Prostate gland (tissue), 2 donors: ENCODE measurements around the gene UBE2L3. TPM values are rescaled to one million over a fixed set of nuclear protein-coding genes. Genes with fewer than 3 reads are reported as not detected.
A peak's percentile ranks its signal among the peaks of the same experiment; 100 is the strongest.
"Not testable (repeated sequence)": the region's sequence is repeated elsewhere in the genome, so short reads cannot be mapped to it uniquely, and the experiment has no call there.

Experiments used
- DNase-seq: peaks from one replicate; pipeline ENCODE4 v3.0.0-alpha.2; 2019; ENCODE audit warnings: low spot score
- H3K27ac ChIP-seq, 2 donors: fragments of 200-600 bp; sonication (generic); 2 replicates each; pipeline ENCODE4 v1.5.1; 2017 to 2019
- H3K27me3 ChIP-seq: fragments of 200-600 bp; sonication (generic); replicated peaks from 2 replicates; pipeline ENCODE4 v1.5.1; 2019; ENCODE audit not compliant: insufficient read depth
- H3K36me3 ChIP-seq, 2 donors: fragments of 200-600 bp; sonication (generic); 1 replicate in 1 of 2; 2 replicates in 1 of 2; pipeline versions ENCODE4 v1.5.1 to v1.8.1; 2017 to 2019
- H3K4me1 ChIP-seq: fragments of 200-600 bp; sonication (generic); replicated peaks from 2 replicates; pipeline ENCODE4 v1.5.1; 2019
- H3K4me3 ChIP-seq, 2 donors: fragments of 200-600 bp; sonication (generic); 2 replicates each; pipeline ENCODE4 v1.5.1; 2017 to 2019
- H3K9me3 ChIP-seq: fragments of 200-600 bp; sonication (generic); 2 replicates; pipeline ENCODE4 v1.5.1; 2017
- POLR2A ChIP-seq: fragments of 450-650 bp; IDR thresholded peaks from one replicate; pipeline ENCODE4 v1.6.1; 2016; ENCODE audit warnings: antibody characterized with exemption, mild to moderate bottlenecking
- POLR2AphosphoS5 ChIP-seq: sonication (generic); formaldehyde crosslinking; IDR thresholded peaks from one replicate; pipeline ENCODE4 v1.6.1; 2017; ENCODE audit warnings: antibody characterized with exemption
- WGBS: methylation state at CpG from one replicate; pipeline ENCODE4 v1.1.5; 2018; 5-methylcytosine and 5-hydroxymethylcytosine counted together
- intact Hi-C: fragments of 100-400 bp; cut with DNase I; formaldehyde crosslinking; loops from one replicate; pipeline ENCODE4 v1.14.2; 2022
- total RNA-seq, 2 donors: library from RNA; depleted of rRNA; stranded (reverse); fragments of >200 nt; gene quantifications; one replicate each; pipeline ENCODE4 v1.1.0, GENCODE V29; 2016
- TF ChIP-seq, protein P1 (sequence below), 4 experiments: fragments of 200-600 bp in 2 of 4; fragments of 450-650 bp in 2 of 4; sonication (generic) in 2 of 4; IDR thresholded peaks; 1 replicate in 3 of 4; 2 replicates in 1 of 4; pipeline ENCODE4 v1.5.1; 2016 to 2019; ENCODE audit warnings: antibody characterized with exemption in 4 of 4, mild to moderate bottlenecking in 2 of 4, moderate library complexity in 2 of 4

UBE2L3 gene
- total RNA-seq, 2 donors from 2014 or later, result 61.7 to 78.1 TPM

DNA sequence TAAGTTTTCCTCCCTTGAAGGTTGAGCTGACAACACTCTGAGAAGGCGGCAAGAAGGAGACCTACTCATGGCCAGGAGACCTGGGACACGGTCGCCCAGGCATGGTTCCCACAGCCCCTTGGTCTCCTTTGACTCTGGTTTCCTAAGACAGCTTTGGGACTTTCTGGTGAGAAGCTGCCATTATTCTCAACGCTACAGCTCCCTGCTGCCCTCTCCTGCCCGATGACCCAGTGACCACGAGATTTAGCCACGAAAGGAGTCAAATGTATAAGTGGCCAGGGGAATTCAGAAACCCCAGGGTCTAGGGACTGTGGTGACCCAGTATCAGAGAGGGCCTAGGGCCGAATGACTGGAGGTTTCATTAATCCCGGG, 73.9 kb downstream of the UBE2L3 start:
- Histone ChIP-seq H3K27ac (peak overlapping the region in 1 of 2 donors; percentile 28), H3K9me3 (no peaks in the 10 kb centered on the region), H3K27me3 (no peaks in the 10 kb centered on the region), H3K4me1 (no peaks in the 10 kb centered on the region), H3K4me3 (peak overlapping the region; percentile 18 to 60), H3K36me3 (no peaks in the 10 kb centered on the region)
- intact Hi-C loops, result no loop called here
- WGBS, result 7% methylated on average over 9 of the region's 9 CpGs
- DNase-seq, result no peak
- TF ChIP-seq POLR2AphosphoS5 (no peak), POLR2A (no peak)
- TF ChIP-seq, protein P1, sequence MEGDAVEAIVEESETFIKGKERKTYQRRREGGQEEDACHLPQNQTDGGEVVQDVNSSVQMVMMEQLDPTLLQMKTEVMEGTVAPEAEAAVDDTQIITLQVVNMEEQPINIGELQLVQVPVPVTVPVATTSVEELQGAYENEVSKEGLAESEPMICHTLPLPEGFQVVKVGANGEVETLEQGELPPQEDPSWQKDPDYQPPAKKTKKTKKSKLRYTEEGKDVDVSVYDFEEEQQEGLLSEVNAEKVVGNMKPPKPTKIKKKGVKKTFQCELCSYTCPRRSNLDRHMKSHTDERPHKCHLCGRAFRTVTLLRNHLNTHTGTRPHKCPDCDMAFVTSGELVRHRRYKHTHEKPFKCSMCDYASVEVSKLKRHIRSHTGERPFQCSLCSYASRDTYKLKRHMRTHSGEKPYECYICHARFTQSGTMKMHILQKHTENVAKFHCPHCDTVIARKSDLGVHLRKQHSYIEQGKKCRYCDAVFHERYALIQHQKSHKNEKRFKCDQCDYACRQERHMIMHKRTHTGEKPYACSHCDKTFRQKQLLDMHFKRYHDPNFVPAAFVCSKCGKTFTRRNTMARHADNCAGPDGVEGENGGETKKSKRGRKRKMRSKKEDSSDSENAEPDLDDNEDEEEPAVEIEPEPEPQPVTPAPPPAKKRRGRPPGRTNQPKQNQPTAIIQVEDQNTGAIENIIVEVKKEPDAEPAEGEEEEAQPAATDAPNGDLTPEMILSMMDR (IDR thresholded peaks at IDR 0.05), result peak in 2 of 4 experiments; percentile 30 to 42

DNA sequence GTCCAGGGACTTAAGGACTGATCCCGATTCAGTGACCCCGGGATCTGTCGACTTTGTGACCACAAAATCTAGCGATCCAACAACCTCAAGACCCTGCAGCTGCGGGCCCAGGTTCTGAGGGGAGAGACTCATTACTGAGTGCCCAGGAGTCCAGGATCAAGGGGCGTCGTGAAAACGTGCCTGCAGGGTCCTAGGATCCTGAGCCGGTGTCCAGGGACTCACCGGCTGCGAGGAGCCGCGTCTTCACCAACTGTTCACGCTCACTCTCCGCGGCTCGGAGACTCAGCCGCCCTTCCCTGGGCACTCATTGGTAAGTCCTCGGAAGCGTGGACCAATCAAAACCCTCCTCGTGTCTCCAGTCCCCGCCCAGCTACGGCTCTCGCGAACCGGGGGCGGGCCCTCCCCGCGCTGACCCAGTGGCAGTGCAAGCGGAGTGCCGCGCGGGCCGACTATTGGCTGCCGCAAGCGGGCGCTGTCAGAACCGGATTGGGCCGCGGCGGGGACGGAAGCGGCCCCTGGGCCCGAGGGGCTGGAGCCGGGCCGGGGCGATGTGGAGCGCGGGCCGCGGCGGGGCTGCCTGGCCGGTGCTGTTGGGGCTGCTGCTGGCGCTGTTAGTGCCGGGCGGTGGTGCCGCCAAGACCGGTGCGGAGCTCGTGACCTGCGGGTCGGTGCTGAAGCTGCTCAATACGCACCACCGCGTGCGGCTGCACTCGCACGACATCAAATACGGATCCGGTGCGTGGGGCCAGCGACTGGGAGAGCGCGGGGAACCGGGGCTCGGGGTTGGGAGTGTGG, 74.5 kb downstream of the UBE2L3 start, which contains the start of gene SDF2L1:
SDF2L1 (plus strand) TSS at position 514 of the 795 bp plus-strand sequence; CDS start at position 549, 35 bp downstream.
- under 1% methylated on average over 74 of the region's 76 CpGs for WGBS
- no peaks in the 10 kb centered on the region for H3K9me3 ChIP-seq
- peak; percentile 99 for DNase-seq
- intact Hi-C loops, result no loop called here
- no peaks in the 10 kb centered on the region for H3K36me3 ChIP-seq
- TF ChIP-seq, protein P1 (IDR thresholded peaks at IDR 0.05), result peak; percentile 35 to 71 (median 54)
- peak; percentile 94 for TF ChIP-seq POLR2AphosphoS5
- TF ChIP-seq POLR2A, result peak; percentile 60
- no peaks in the 10 kb centered on the region for H3K4me1 ChIP-seq
- peak within 1 kb of the TSS; percentile 60 to 70 for H3K4me3 ChIP-seq
- H3K27me3 ChIP-seq, result no peaks in the 10 kb centered on the region
- H3K27ac ChIP-seq, result peak within 1 kb of the TSS in 1 of 2 donors; percentile 28

DNA sequence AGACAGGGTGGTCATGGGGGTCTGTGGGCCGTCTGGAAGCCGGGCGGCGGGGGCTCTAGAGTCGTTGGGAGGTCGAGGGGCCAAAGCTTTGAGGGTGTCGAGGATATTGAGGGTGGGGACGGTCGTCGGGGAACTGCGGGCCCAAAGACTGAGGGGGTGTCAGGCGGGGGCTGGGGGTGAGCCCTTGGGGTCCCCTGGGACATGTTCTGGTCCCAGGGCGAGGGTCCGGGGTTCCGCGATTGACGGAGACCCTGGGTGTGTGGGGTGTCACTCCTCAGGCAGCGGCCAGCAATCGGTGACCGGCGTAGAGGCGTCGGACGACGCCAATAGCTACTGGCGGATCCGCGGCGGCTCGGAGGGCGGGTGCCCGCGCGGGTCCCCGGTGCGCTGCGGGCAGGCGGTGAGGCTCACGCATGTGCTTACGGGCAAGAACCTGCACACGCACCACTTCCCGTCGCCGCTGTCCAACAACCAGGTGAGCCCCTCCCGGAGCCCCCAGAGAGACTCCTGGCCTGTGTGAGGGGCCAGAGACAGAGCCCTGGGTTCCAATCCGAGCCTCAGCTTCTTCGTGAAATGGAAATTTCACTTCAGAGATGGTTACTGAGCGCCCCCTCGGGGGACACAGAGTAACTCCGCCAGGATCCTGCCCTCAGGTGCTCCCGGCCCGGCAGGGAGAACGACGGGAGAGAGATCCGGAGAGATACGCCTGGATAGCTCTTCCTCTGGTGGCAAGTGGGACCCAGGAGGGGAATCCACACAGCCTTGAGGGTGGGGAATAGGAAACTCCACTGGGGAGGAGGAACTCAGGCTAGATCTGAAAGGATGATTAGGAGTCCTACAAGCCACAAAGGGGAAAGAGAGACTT, 75.3 kb downstream of the UBE2L3 start:
- H3K4me1 ChIP-seq, result no peaks in the 10 kb centered on the region
- intact Hi-C loops, result no loop called here
- no peak overlapping the region for H3K27ac ChIP-seq

DNA sequence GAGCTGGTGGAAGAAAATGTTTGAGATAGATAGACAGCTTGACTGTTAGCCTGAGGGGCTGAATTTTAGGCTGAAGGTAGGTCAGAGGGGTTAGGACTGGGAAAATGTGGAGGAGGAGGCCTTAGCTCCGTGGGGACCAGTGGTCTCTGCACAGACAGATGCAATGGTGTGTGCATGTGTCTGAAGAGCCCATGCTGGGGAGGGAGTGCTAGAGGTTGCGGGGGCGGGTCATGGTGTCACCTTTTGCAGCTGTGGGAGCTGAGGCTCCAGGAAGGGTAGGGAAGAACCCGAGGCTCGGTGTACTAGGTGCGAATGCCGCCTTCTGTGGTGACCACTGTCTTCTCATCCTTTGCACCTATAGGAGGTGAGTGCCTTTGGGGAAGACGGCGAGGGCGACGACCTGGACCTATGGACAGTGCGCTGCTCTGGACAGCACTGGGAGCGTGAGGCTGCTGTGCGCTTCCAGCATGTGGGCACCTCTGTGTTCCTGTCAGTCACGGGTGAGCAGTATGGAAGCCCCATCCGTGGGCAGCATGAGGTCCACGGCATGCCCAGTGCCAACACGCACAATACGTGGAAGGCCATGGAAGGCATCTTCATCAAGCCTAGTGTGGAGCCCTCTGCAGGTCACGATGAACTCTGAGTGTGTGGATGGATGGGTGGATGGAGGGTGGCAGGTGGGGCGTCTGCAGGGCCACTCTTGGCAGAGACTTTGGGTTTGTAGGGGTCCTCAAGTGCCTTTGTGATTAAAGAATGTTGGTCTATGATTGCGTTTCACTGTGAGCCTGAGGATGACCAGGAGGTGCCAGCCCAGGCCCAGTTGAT, 76.2 kb downstream of the UBE2L3 start:
- TF ChIP-seq POLR2A (no peak), POLR2AphosphoS5 (no peak)
- TF ChIP-seq, protein P1 (IDR thresholded peaks at IDR 0.05), result no peak
- Histone ChIP-seq H3K27ac (no peak overlapping the region), H3K9me3 (no peaks in the 10 kb centered on the region), H3K36me3 (no peaks in the 10 kb centered on the region), H3K4me1 (no peaks in the 10 kb centered on the region), H3K27me3 (no peaks in the 10 kb centered on the region), H3K4me3 (no peak overlapping the region)
- intact Hi-C loops, result no loop called here
- no peak for DNase-seq
- 87% methylated on average over 22 of the region's 22 CpGs for WGBS

More for the DNA sequence above, 75.3 kb downstream of the UBE2L3 start:
- Histone ChIP-seq H3K27me3 (no peaks in the 10 kb centered on the region), H3K36me3 (no peaks in the 10 kb centered on the region), H3K9me3 (no peaks in the 10 kb centered on the region), H3K4me3 (peak overlapping the region; percentile 60 to 70)
- TF ChIP-seq POLR2A (no peak), POLR2AphosphoS5 (no peak)
- TF ChIP-seq, protein P1 (IDR thresholded peaks at IDR 0.05), result peak in 2 of 4 experiments; percentile 18 to 52
- DNase-seq, result no peak
- WGBS, result 2% methylated on average over 53 of the region's 56 CpGs

DNA sequence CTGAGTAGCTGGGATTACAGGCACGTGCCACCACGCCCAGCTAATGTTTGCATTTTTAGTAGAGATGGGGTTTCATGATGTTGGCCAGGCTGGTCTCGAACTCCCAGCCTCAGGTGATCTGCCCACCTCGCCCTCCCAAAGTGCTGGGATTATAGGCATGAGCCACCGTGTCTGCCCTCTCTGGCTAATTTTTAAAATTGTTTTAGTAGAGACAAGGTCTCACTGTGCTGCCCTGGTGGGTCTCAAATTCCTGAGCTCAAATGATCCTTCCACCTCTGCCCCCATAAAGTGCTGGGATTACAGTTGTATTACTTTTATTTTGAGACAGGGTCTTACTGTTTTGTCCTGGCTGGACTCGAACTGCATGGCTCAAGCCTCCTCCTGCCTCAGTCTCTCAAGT, 78.0 kb downstream of the UBE2L3 start:
- H3K4me1 ChIP-seq, H3K27ac ChIP-seq, DNase-seq, H3K36me3 ChIP-seq, H3K4me3 ChIP-seq, H3K9me3 ChIP-seq, H3K27me3 ChIP-seq, intact Hi-C loops: not testable (repeated sequence)
- 85% methylated on average over 6 of the region's 6 CpGs for WGBS
